RWPE1 (cell line): ENCODE data around the gene CDC37.

Experiments
- CTCF ChIA-PET: fragments of 350-600 bp; sonication (Branson Sonifier 250); formaldehyde crosslinking; extraction: SDS; loops from one replicate; lab custom pipeline; 2021; lab: Yijun Ruan, JAX
- POLR2A ChIA-PET: fragments of 400-600 bp; formaldehyde crosslinking; extraction: SDS; loops from one replicate; lab custom pipeline; 2020; ENCODE audit warnings: antibody characterized with exemption; ENCODE audit not compliant: low non-redundant PET; lab: Yijun Ruan, JAX
- DNase-seq: peaks from one replicate; pipeline ENCODE4 v3.0.0; 2012; ENCODE audit warnings: low spot score
- H3K27ac ChIP-seq: fragments of 450-650 bp; 2 replicates; pipeline ENCODE4 v1.5.1; 2017
- TF ChIP-seq, protein P1 (sequence below): fragments of 450-650 bp; conservative IDR thresholded peaks from 2 replicates; pipeline ENCODE4 v1.5.1; 2017; ENCODE audit warnings: low read depth, mild to moderate bottlenecking

Gene CDC37

DNA sequence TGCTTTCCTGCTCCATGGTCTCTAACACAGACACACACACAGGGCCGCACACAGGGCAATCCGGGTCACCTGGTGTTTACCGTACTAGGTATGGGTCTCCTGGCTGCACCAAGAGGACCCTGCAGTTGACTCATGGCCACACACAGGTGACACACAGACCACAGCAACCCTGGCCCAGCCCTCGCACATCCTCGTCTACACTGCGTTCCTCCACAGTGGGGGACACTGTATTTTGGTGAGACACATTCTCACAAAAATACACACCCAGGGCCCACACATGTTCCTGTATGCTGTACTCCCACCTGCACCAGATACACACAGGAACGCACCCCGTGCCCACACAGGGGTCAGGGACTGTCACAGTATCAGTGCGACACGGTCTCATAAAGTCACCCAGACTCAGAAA lies 29.8 kb upstream of the CDC37 start:
- peak overlapping the region; percentile 25; the same call in 1 of the 2 replicates for H3K27ac ChIP-seq
- CTCF ChIA-PET: no interaction called here
- TF ChIP-seq, protein P1, sequence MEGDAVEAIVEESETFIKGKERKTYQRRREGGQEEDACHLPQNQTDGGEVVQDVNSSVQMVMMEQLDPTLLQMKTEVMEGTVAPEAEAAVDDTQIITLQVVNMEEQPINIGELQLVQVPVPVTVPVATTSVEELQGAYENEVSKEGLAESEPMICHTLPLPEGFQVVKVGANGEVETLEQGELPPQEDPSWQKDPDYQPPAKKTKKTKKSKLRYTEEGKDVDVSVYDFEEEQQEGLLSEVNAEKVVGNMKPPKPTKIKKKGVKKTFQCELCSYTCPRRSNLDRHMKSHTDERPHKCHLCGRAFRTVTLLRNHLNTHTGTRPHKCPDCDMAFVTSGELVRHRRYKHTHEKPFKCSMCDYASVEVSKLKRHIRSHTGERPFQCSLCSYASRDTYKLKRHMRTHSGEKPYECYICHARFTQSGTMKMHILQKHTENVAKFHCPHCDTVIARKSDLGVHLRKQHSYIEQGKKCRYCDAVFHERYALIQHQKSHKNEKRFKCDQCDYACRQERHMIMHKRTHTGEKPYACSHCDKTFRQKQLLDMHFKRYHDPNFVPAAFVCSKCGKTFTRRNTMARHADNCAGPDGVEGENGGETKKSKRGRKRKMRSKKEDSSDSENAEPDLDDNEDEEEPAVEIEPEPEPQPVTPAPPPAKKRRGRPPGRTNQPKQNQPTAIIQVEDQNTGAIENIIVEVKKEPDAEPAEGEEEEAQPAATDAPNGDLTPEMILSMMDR: no peak
- POLR2A ChIA-PET: no interaction called here
- DNase-seq: no peak

DNA sequence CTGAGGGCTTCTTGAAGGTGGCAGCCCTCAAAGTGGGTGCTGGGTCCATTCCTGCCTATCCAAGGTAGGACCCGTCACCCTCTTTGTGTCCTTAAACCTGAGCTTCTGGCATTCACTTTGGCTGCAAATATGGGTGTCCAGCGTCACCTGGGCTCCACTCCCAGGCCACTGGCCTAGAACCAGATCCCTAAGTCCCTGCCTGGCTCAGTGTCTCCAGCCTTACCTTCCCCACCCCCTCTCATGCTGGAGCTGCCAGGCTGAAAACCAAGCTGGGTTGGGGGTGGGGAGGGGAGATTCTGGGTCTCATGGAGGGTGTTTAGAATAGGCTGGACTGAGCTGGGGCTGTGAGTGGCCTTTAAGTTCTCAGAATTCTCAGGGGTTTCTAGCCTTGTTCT lies 29.4 kb upstream of the CDC37 start:
- POLR2A ChIA-PET: no interaction called here
- CTCF ChIA-PET: no interaction called here
- TF ChIP-seq, protein P1: no peak

DNA sequence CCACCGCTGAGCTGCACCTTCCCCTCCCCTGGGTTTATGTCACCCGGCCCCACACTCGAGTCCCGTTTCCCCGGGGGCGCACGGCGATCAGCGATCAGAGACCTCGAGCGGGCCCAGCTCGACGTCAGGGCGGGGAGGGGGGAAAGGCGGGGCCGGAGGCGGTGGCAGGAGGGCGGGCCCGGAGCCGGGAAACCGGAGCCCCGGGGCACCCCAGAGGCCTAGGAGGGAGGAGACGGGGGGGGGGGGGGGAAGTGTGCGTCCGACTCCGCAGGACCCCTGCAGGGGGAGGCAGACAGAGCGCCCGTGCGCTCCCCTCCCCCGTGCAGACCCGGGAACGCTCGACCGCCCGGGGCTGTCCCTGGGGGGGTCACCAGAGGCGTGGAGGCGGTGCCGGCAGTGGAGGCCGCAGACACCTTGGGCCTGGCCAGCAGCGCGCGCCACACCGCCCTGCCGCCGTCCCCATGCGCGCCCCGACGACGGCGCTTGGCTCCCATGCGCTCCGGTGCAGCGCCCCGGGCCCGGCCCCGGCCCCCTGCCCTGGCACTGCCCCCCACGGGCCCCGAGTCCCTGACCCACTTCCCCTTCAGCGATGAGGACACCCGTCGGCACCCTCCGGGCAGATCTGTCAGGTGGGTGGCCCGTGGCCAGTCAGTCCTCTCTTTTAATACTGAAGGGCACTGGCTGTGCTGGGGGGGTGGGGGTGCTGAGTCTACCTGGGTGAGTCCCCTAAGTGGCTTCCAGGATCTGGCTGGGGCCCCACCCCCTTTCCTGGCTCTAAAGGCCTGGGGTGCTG lies 28.8 kb upstream of the CDC37 start:
- POLR2A ChIA-PET: no interaction called here
- TF ChIP-seq, protein P1: no peak
- DNase-seq: no peak
- CTCF ChIA-PET: no interaction called here
- H3K27ac ChIP-seq: no peak overlapping the region

More for the DNA sequence above, 29.4 kb upstream of the CDC37 start:
- H3K27ac ChIP-seq: 0 out of 2 replicates have a peak overlapping the region, but pooled peaks have one; percentile 25
- DNase-seq: no peak

DNA sequence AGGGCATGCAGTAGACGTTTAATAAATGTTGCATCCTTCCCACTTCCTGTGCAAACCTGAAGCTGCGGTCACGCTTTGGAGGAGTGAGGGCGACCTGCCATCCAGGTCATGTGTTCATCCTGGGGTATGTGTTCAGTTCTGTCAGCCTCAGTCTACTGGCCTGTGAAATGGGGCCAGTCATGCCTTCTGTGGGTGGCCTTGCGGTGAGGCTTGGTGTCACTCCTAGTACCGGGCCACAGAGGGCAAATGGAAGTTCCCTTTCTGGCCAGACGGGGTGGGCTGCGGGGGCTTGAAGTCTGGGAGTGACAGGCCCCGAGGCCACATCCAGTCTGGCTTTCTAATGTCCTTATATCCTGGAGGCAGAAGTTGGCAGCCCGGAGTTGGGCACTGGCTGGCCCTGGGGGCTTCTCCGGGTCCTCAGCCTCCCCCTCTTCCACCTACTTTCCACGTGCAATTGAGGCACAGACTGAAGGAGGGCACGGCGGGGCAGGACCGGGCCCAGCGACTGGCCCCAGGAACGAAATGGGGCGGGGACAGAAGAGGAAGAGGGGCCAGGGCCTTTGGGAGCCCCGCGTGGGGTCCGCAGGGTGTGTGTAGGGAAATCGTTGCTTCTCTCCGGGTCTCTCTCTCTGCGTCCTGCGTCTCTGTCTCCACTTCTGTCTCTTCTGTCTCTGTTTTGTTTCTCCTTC lies 28.1 kb upstream of the CDC37 start:
- no peak for DNase-seq
- ChIA-PET POLR2A (no interaction called here), CTCF (no interaction called here)
- H3K27ac ChIP-seq: no peak overlapping the region
- TF ChIP-seq, protein P1: no peak

DNA sequence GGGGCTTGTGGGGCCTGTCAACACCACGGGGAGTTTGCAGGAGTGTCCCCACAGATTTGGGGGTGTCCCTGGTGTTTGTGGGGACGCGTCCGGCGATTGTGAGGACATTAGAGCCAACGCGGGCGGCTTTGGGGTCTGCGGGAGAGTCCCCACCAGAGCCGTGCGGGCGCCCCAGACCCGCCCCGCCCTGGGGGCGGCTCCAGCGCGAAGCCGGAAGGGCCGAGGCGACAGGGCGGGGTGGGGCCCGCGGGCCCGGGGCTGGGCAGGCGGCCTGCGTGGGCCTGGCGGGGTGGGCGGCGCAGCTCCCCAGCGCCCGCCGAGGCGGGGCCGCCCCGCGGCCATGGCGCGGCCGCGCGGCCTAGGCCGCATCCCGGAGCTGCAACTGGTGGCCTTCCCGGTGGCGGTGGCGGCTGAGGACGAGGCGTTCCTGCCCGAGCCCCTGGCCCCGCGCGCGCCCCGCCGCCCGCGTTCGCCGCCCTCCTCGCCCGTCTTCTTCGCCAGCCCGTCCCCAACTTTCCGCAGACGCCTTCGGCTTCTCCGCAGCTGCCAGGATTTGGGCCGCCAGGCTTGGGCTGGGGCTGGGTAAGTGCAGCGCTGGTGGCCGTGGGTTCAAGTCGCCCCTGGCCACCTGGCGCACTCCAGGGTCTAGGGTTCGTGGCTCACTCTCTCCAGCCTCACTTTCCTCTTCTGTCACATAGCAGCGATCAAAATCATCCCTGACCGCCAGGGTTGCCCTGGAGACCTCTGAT lies 27.3 kb upstream of the CDC37 start:
- ChIA-PET POLR2A (no interaction called here), CTCF (interaction anchor here (0.6 kb wide), 1 partner anchor 180 kb away, joined by 5 read pairs; no protein-coding TSS in a partner anchor)
- DNase-seq: no peak
- no peak overlapping the region for H3K27ac ChIP-seq
- TF ChIP-seq, protein P1: no peak

DNA sequence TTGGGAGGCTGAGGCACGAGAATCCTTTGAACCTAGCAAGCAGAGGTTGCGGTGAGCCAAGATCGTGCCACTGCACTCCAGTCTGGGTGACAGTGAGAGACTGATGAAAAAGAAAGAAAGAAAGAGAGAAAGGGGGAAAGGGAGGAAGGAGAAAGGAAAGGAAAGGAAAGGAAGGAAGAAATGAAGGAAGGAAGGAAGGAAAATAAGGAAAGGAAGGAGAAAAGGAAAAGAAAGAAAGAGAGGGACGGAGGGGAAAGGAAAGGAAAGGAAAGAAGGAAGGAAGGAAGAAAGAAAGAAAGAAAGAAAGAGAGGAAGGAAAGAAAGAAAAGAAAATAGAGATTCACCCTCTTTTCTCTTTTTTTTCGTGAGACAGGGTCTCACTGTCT lies 25.6 kb upstream of the CDC37 start:
- ChIA-PET POLR2A (no interaction called here), CTCF (interaction anchor here (0.7 to 1.0 kb wide), 3 partner anchors 12 to 25 kb away, joined by 3 to 4 read pairs (median 3); no protein-coding TSS in a partner anchor)
- H3K27ac ChIP-seq: no peak overlapping the region
- no peak for DNase-seq
- TF ChIP-seq, protein P1: no peak
